Astrocyte of the spinal cord (primary cell): ENCODE measurements around the gene AKAP14.
"Not testable (repeated sequence)": the region's sequence is repeated elsewhere in the genome, so short reads cannot be mapped to it uniquely, and the experiment has no call there.

Source experiments
- DNase-seq: peaks from one replicate; pipeline ENCODE4 v3.0.0; 2011; ENCODE audit warnings: low read depth, low spot score
- H3K4me3 ChIP-seq: 2 replicates; pipeline ENCODE4 v1.5.1; 2011; ENCODE audit warnings: low read depth, mild to moderate bottlenecking, low read length, moderate library complexity
- in situ Hi-C: cut with HindIII; loops from 2 replicates; pipeline ENCODE4 v1.10.0; 2017; ENCODE audit warnings: low sequenced_read_pairs
- TF ChIP-seq, protein P1 (sequence below): IDR thresholded peaks from 2 replicates; pipeline ENCODE4 v1.5.1; 2012; ENCODE audit warnings: low read depth, mild to moderate bottlenecking, low read length, inconsistent platforms

The AKAP14 gene

DNA sequence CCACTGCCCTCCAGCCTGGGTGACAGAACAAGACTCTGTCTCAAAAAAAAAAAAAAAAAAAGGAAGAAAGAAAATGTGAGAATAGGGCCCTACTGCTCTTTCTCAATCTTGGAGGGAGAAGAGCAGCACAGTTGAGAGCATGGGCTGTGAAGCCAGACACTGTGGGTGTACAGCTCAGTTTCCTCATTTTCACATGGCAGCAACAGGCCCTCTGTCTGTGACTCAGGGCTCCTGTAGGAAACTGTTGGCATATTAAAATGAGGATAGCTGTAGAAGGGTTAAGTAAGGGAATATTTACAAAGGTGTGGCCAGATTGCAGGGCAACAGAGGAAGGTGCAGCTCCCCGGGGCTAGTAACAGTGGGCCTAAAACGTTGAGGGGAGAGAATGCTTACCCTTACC, 3.4 kb downstream of the AKAP14 start:
- H3K4me3 ChIP-seq = no peak overlapping the region
- no peak for DNase-seq
- in situ Hi-C loops = no loop called here

GRCh38 chrX:119900976-119901375, 5.3 kb downstream of the AKAP14 start:
- no peak for DNase-seq
- in situ Hi-C loops = no loop called here
- no peak overlapping the region for H3K4me3 ChIP-seq
- TF ChIP-seq, protein P1, sequence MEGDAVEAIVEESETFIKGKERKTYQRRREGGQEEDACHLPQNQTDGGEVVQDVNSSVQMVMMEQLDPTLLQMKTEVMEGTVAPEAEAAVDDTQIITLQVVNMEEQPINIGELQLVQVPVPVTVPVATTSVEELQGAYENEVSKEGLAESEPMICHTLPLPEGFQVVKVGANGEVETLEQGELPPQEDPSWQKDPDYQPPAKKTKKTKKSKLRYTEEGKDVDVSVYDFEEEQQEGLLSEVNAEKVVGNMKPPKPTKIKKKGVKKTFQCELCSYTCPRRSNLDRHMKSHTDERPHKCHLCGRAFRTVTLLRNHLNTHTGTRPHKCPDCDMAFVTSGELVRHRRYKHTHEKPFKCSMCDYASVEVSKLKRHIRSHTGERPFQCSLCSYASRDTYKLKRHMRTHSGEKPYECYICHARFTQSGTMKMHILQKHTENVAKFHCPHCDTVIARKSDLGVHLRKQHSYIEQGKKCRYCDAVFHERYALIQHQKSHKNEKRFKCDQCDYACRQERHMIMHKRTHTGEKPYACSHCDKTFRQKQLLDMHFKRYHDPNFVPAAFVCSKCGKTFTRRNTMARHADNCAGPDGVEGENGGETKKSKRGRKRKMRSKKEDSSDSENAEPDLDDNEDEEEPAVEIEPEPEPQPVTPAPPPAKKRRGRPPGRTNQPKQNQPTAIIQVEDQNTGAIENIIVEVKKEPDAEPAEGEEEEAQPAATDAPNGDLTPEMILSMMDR = no peak

More for the DNA sequence above, 3.4 kb downstream of the AKAP14 start:
- TF ChIP-seq, protein P1 = no peak

GRCh38 chrX:119916310-119916709, 20.6 kb downstream of the AKAP14 start:
- no peak overlapping the region for H3K4me3 ChIP-seq
- DNase-seq = no peak
- in situ Hi-C loops = no loop called here
- TF ChIP-seq, protein P1 = no peak

- no peak for DNase-seq
Measured at GRCh38 chrX:119917877-119918276, 22.2 kb downstream of the AKAP14 start.

DNA sequence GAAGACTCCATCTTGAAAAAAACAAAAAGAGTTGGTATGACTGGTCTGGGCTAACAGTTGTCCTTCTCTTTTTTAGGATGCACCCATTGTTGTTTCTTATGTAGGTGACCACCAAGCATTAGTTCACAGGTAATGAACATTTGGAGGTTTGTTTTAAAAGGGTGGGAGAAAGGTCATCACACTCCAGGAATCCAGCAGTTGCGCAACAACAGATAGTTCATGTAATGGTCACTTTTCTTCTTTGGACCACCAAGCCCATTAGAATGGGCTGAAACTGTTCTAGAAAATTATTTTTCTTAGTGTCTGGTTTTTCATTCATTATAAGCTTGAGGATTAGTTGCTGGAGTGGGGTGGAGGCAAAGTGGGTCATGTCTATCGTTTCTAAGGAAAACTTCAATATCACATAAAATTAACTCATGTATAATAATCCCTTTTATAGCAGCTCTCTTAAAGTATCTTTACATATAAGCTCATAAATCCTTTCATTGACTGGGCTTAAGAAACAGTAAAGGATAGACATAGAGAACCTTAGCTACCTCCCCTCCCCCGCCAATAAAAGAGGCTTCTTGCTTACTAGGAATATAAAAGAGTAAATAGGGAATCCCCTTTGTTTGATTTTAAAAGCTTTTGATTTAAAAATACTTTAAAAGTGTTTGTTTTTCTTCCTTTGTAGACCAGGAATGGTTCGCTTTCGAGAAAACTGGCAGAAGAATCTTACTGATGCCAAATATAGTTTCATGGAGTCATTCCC, 24.3 kb downstream of the AKAP14 start:
- in situ Hi-C loops = no loop called here
- TF ChIP-seq, protein P1 = no peak
- no peak for DNase-seq
- no peak overlapping the region for H3K4me3 ChIP-seq

More at GRCh38 chrX:119917877-119918276, 22.2 kb downstream of the AKAP14 start:
- no peak overlapping the region for H3K4me3 ChIP-seq
- in situ Hi-C loops = no loop called here
- TF ChIP-seq, protein P1 = no peak

DNA sequence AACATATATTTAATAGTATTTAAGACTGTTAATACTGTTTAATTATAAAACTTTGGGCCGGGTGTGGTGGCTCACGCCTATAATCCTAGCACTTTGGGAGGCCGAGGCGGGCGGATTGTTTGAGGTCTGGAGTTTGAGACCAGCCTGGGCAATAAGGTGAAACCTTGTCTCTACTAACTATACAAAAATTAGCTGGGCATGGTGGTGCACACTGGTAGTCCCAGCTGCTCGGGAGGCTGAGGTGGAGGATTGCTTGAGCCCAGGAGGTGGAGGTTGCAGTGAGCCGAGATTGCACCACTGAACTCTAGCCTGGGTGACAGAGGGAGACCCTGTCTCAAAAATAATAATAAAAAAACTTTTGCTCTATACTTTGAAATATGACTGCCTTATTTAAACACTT, 26.7 kb downstream of the AKAP14 start:
- DNase-seq, H3K4me3 ChIP-seq, in situ Hi-C loops: not testable (repeated sequence)

GRCh38 chrX:119935215-119935874, 39.7 kb downstream of the AKAP14 start:
- DNase-seq = no peak
- no peak overlapping the region for H3K4me3 ChIP-seq
- in situ Hi-C loops = no loop called here
- TF ChIP-seq, protein P1 = no peak
